WERI-Rb-1 (cell line): ENCODE results near the gene BACH2.

Source experiments
- DNase-seq: peaks from one replicate; pipeline ENCODE4 v3.0.0-alpha.2; 2020
- H3K27ac ChIP-seq: fragments of 250-450 bp; sonication (Bioruptor Pico); 2 replicates; pipeline ENCODE4 v1.5.1; 2020; ENCODE audit warnings: mild to moderate bottlenecking, moderate library complexity
- H3K27me3 ChIP-seq: fragments of 250-450 bp; sonication (Bioruptor Pico); 2 replicates; pipeline ENCODE4 v1.5.1; 2021; ENCODE audit warnings: mild to moderate bottlenecking, low read depth, moderate library complexity; ENCODE audit not compliant: insufficient read depth, severe bottlenecking
- H3K36me3 ChIP-seq: fragments of 250-450 bp; sonication (Bioruptor Pico); 2 replicates; pipeline ENCODE4 v1.5.1; 2020; ENCODE audit warnings: mild to moderate bottlenecking, moderate library complexity
- H3K4me3 ChIP-seq: 2 replicates; pipeline ENCODE4 v1.5.1; 2011; ENCODE audit warnings: low read depth, mild to moderate bottlenecking, control low read depth, low read length
- H3K9me3 ChIP-seq: fragments of 250-450 bp; sonication (Bioruptor Pico); 2 replicates; pipeline ENCODE4 v1.5.1; 2021; ENCODE audit warnings: mild to moderate bottlenecking, moderate library complexity; ENCODE audit not compliant: severe bottlenecking
- CTCF ChIP-seq: IDR thresholded peaks from 2 replicates; pipeline ENCODE4 v1.5.1; 2011; ENCODE audit warnings: low read depth, mild to moderate bottlenecking, control low read depth, inconsistent platforms, low read length

Gene BACH2

GRCh38 chr6:90015883-90016282 is 280.8 kb downstream of the BACH2 start:
- TF ChIP-seq CTCF = no peak
- no peak overlapping the region for H3K27ac ChIP-seq

GRCh38 chr6:90008908-90009501 is 287.6 kb downstream of the BACH2 start:
- TF ChIP-seq CTCF = no peak
- no peaks in the 10 kb centered on the region for H3K27me3 ChIP-seq
- H3K36me3 ChIP-seq = peaks cover 4% of the 10 kb centered on the region
- H3K9me3 ChIP-seq = no peaks in the 10 kb centered on the region
- no peak for DNase-seq
- H3K27ac ChIP-seq = no peak overlapping the region
- no peak overlapping the region for H3K4me3 ChIP-seq

More at GRCh38 chr6:90015883-90016282, 280.8 kb downstream of the BACH2 start:
- H3K9me3 ChIP-seq = no peaks in the 10 kb centered on the region
- no peak for DNase-seq
- H3K27me3 ChIP-seq = no peaks in the 10 kb centered on the region
- H3K4me3 ChIP-seq = no peak overlapping the region
- no peaks in the 10 kb centered on the region for H3K36me3 ChIP-seq

GRCh38 chr6:90008189-90008907 is 288.3 kb downstream of the BACH2 start:
- no peak overlapping the region for H3K27ac ChIP-seq
- TF ChIP-seq CTCF = no peak
- no peaks in the 10 kb centered on the region for H3K9me3 ChIP-seq
- no peaks in the 10 kb centered on the region for H3K27me3 ChIP-seq
- no peak for DNase-seq
- no peak overlapping the region for H3K4me3 ChIP-seq
- H3K36me3 ChIP-seq = peaks cover 4% of the 10 kb centered on the region

- no peak for DNase-seq
- H3K36me3 ChIP-seq = peaks cover 4% of the 10 kb centered on the region
- H3K27ac ChIP-seq = no peak overlapping the region
- no peak for TF ChIP-seq CTCF
- no peak overlapping the region for H3K4me3 ChIP-seq
- H3K9me3 ChIP-seq = no peaks in the 10 kb centered on the region
- no peaks in the 10 kb centered on the region for H3K27me3 ChIP-seq
Measured at GRCh38 chr6:90005048-90005827, 291.4 kb downstream of the BACH2 start.

GRCh38 chr6:90004511-90004910 is 292.1 kb downstream of the BACH2 start:
- Histone ChIP-seq H3K27ac (no peak overlapping the region), H3K27me3 (no peaks in the 10 kb centered on the region), H3K4me3 (no peak overlapping the region), H3K36me3 (peaks cover 4% of the 10 kb centered on the region), H3K9me3 (no peaks in the 10 kb centered on the region)
- TF ChIP-seq CTCF = no peak
- no peak for DNase-seq
